Endothelial cell of umbilical vein (primary cell): Measurements from ENCODE around the gene PPP1CA. TPM values are rescaled to one million over a fixed set of nuclear protein-coding genes. Genes with fewer than 3 reads are reported as not detected.

Experiments used
- BruUV-seq: library from RNA; stranded (reverse); fragments of 400-500 nt; replicated peaks from 2 replicates; lab custom pipeline; 2021; lab: Mats Ljungman, UMichigan
- CTCF ChIA-PET: fragments of 300-600, 350-600 bp; sonication (Branson Sonifier 250); formaldehyde crosslinking; loops from one replicate; lab custom pipeline; 2021; ENCODE audit warnings: antibody characterized with exemption, inconsistent platforms; lab: Charles Lee
- POLR2A ChIA-PET: fragments of 300-600, 350-600 bp; sonication (Branson Sonifier 250); formaldehyde crosslinking; loops from one replicate; lab custom pipeline; 2021; ENCODE audit warnings: antibody characterized with exemption, inconsistent platforms; lab: Charles Lee
- DNase-seq: peaks from one replicate; pipeline ENCODE4 v3.0.0-alpha.2; 2011; ENCODE audit warnings: low read depth, low spot score
- FAIRE-seq: peaks from 2 replicates; lab custom pipeline; 2011; peaks lifted over from hg19 to GRCh38; lab: Jason Lieb, UNC
- H2AFZ ChIP-seq: 2 replicates; pipeline ENCODE4 v1.6.0; 2012; ENCODE audit warnings: low read depth, low read length, control low read depth, inconsistent platforms
- H3K27ac ChIP-seq: 2 replicates; pipeline ENCODE4 v1.5.1; 2011; ENCODE audit warnings: low read depth, mild to moderate bottlenecking, control low read depth, low read length, moderate library complexity; ENCODE audit not compliant: insufficient read depth
- H3K27me3 ChIP-seq, 2 experiments: 2 replicates each; pipeline versions ENCODE4 v1.6.0 to v1.6.1; 2011; ENCODE audit warnings: low read length in 2 of 2, mixed read lengths in 1 of 2; ENCODE audit not compliant: control insufficient read depth in 2 of 2, insufficient read depth in 2 of 2
- H3K36me3 ChIP-seq, 2 experiments: 2 replicates in 1 of 2; 3 replicates in 1 of 2; pipeline ENCODE4 v1.5.1; 2011; ENCODE audit warnings: low read length in 2 of 2, mild to moderate bottlenecking in 1 of 2, moderate library complexity in 1 of 2; ENCODE audit not compliant: control insufficient read depth in 2 of 2, insufficient read depth in 2 of 2; ENCODE audit errors: extremely low read depth in 1 of 2
- H3K4me1 ChIP-seq: 3 replicates; pipeline ENCODE4 v1.5.1; 2011; ENCODE audit warnings: mild to moderate bottlenecking, low read length; ENCODE audit not compliant: control insufficient read depth, insufficient read depth; ENCODE audit errors: extremely low read depth
- H3K4me2 ChIP-seq: 2 replicates; pipeline ENCODE4 v1.6.1; 2011; ENCODE audit warnings: low read length, control low read depth, mixed read lengths; ENCODE audit not compliant: insufficient read depth
- H3K4me3 ChIP-seq, 3 experiments: fragments of 200-600 bp in 1 of 3; sonication (generic), shearing (Covaris generic) in 1 of 3; replicated peaks in 1 of 3; 2 replicates each; pipeline ENCODE4 v1.5.1; 2011 to 2016; ENCODE audit warnings: control low read depth in 3 of 3, low read length in 3 of 3, mild to moderate bottlenecking in 2 of 3, inconsistent platforms in 1 of 3, low read depth in 1 of 3, moderate library complexity in 1 of 3; ENCODE audit not compliant: insufficient read depth in 1 of 3
- H3K79me2 ChIP-seq: 2 replicates; pipeline ENCODE4 v1.6.0; 2012; ENCODE audit warnings: low read length, inconsistent platforms; ENCODE audit not compliant: control insufficient read depth, insufficient read depth
- H3K9ac ChIP-seq: replicated peaks from 2 replicates; pipeline ENCODE3; 2011; ENCODE audit warnings: low read length, control low read depth; ENCODE audit not compliant: insufficient read depth; ENCODE audit errors: extremely low read depth
- H3K9me1 ChIP-seq: replicated peaks from 3 replicates; pipeline ENCODE4 v1.6.0; 2011; ENCODE audit warnings: mild to moderate bottlenecking, low read length; ENCODE audit not compliant: control insufficient read depth, insufficient read depth; ENCODE audit errors: extremely low read depth
- H3K9me3 ChIP-seq: replicated peaks from 2 replicates; pipeline ENCODE4 v1.5.1; 2012; ENCODE audit warnings: low read length, inconsistent platforms; ENCODE audit not compliant: control insufficient read depth, insufficient read depth
- H4K20me1 ChIP-seq: replicated peaks from 2 replicates; pipeline ENCODE3; 2011; ENCODE audit warnings: mild to moderate bottlenecking, low read length; ENCODE audit not compliant: control insufficient read depth, insufficient read depth; ENCODE audit errors: extremely low read depth
- EZH2 ChIP-seq: IDR thresholded peaks from 2 replicates; pipeline ENCODE4 v1.6.1; 2012; ENCODE audit warnings: borderline replicate concordance, low read depth, mild to moderate bottlenecking, moderate library complexity, low read length, inconsistent platforms; ENCODE audit not compliant: severe bottlenecking
- FOS ChIP-seq: IDR thresholded peaks from 2 replicates; pipeline ENCODE4 v1.6.1; 2011; ENCODE audit warnings: mild to moderate bottlenecking, low read length, moderate library complexity, borderline replicate concordance; ENCODE audit not compliant: insufficient read depth
- GATA2 ChIP-seq: IDR thresholded peaks from 2 replicates; pipeline ENCODE4 v1.7.0; 2011; ENCODE audit warnings: low read depth, mild to moderate bottlenecking, moderate library complexity, mixed read lengths, low read length; ENCODE audit not compliant: insufficient read length, insufficient read depth
- JUN ChIP-seq: IDR thresholded peaks from 2 replicates; pipeline ENCODE4 v1.6.1; 2011; ENCODE audit warnings: borderline replicate concordance, low read depth; ENCODE audit not compliant: insufficient read length, insufficient read depth
- MYC ChIP-seq: IDR thresholded peaks from one replicate; pipeline ENCODE4 v1.6.1; 2011; ENCODE audit warnings: mild to moderate bottlenecking, low read depth, low read length
- POLR2A ChIP-seq: IDR thresholded peaks from 2 replicates; pipeline ENCODE4 v1.6.1; 2012; ENCODE audit warnings: low read depth, mild to moderate bottlenecking, control low read depth, low read length
- POLR2AphosphoS5 ChIP-seq: IDR thresholded peaks from 2 replicates; pipeline ENCODE4 v1.6.1; 2012; ENCODE audit warnings: low read depth, mild to moderate bottlenecking, control low read depth, low read length, moderate library complexity; ENCODE audit not compliant: insufficient read depth
- dilution Hi-C: fragments of 300-500 bp; cut with MboI; formaldehyde crosslinking; loops from one replicate; pipeline ENCODE4 v1.15.0; 2019; ENCODE audit warnings: low sequenced_read_pairs; ENCODE audit not compliant: extremely low pct_ligation_motif_present
- intact Hi-C: fragments of 100-400 bp; cut with micrococcal nuclease; formaldehyde crosslinking; loops from one replicate; pipeline ENCODE4 v1.10.0; 2022
- polyA plus RNA-seq, 4 experiments: library from polyadenylated mRNA; depleted of rRNA in 3 of 4; stranded (reverse) in 3 of 4; unstranded in 1 of 4; fragments of >200 nt; gene quantifications; 2 replicates each; pipeline versions ENCODE4 v1.2.1 to v1.2.3, GENCODE V29; 2011 to 2012; ENCODE audit warnings: missing spikeins in 1 of 4
- total RNA-seq: library from RNA; stranded (reverse); gene quantifications from 2 replicates; pipeline ENCODE4 v1.2.3, GENCODE V29; 2021
- TF ChIP-seq, protein P1 (sequence below): IDR thresholded peaks from 2 replicates; pipeline ENCODE4 v1.6.1; 2011; ENCODE audit not compliant: insufficient read depth, insufficient read length
- TF ChIP-seq, protein P2 (sequence below), 2 donors: IDR thresholded peaks; 1 replicate in 1 of 2; 2 replicates in 1 of 2; pipeline ENCODE4 v1.5.1; 2011; ENCODE audit warnings: low read length in 2 of 2, mild to moderate bottlenecking in 2 of 2, moderate library complexity in 2 of 2, control low read depth in 1 of 2, inconsistent platforms in 1 of 2, low read depth in 1 of 2; ENCODE audit not compliant: insufficient read depth in 1 of 2; ENCODE audit errors: extremely low read depth in 1 of 2

The PPP1CA gene
- total and polyA plus RNA-seq, 2 donors (not counting 3 experiments of a cell fraction or from before 2014, with no cell fraction given) = 192 to 419 TPM

DNA sequence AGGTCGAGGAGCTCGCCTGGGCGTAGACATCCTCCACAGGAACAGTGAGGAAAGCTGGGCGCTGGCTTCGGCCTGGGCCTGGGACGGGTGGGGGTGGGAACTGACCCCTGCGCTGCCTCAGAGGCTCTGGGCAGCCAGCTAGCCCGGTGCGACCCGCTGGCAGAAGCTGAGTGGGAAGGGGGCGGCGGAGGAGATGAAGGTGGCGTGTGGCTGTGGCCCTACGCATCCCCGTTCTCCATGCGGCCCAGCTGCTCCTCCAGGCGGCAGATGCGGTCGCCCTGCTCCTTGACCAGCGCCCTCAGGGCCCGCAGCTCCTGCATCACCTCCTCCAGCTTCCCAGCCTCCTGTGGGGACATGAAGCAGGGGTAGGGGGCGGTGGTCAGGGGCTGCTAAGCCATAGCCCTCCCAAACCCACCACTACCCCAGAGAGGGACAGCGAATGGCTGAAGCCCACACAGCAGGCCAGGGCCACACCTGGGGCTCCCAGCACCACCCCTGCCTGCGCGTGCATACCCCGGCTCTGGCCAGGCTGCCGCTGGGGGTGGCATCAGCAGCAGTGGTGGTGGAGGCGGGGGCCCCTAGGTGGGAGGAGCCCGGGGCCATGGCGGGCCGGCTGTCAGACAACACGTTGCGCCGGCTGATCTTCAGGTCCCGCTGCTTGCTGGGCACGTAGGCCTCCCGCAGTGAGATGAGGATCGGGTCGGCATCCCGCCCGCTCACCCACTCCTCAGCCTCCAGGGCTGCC lies 36.7 kb upstream of the PPP1CA start:
- Histone ChIP-seq H2AFZ (no peak overlapping the region), H3K36me3 (peaks cover 0 to 37% of the 10 kb centered on the region in 2 experiments), H3K9me3 (no peaks in the 10 kb centered on the region), H3K4me2 (no peak overlapping the region), H3K4me3 (no peak overlapping the region), H3K27me3 (no peaks in the 10 kb centered on the region), H3K9ac (no peak overlapping the region), H3K4me1 (peaks cover 6% of the 10 kb centered on the region), H3K9me1 (no peaks in the 10 kb centered on the region), H4K20me1 (no peaks in the 10 kb centered on the region), H3K27ac (no peak overlapping the region), H3K79me2 (peaks cover 11% of the 10 kb centered on the region)
- CTCF ChIA-PET = interaction anchor here (1.0 to 1.6 kb wide), 3 partner anchors 37 to 46 kb away, joined by 3 to 9 read pairs (median 5); partner anchors contain the start of genes PPP1CA and RAD9A
- intact Hi-C loops (no loop called here), dilution Hi-C loops (no loop called here)
- TF ChIP-seq, protein P1, sequence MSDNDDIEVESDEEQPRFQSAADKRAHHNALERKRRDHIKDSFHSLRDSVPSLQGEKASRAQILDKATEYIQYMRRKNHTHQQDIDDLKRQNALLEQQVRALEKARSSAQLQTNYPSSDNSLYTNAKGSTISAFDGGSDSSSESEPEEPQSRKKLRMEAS = no peak
- TF ChIP-seq POLR2A (peak; percentile 36), POLR2AphosphoS5 (peak; percentile 12)
- no peak for FAIRE-seq
- no TSS peak for BruUV-seq
- POLR2A ChIA-PET = no interaction called here
- no peak for DNase-seq

DNA sequence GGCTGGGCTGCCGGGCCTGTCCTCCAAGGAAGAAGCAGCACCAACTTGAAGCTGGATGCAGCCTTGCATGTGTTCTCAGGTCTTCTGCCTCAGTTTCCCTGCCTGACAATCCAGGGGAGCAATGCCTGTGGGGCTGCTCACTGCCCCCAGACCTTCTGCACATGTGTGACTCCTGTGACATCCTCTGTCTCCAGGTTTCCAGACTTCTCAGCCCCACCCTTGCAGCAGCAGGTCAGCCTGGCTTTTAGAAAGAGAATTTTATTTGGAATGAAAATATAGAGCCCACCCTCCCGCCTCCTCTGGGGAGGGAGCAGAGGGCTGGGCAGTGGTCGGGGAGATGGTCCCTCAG lies 36.1 kb upstream of the PPP1CA start:
- DNase-seq (no peak), FAIRE-seq (no peak)
- BruUV-seq = no TSS peak
- H3K4me2 ChIP-seq = no peak overlapping the region
- no peaks in the 10 kb centered on the region for H3K27me3 ChIP-seq
- dilution Hi-C loops = no loop called here
- H4K20me1 ChIP-seq = no peaks in the 10 kb centered on the region
- H3K4me1 ChIP-seq = peaks cover 6% of the 10 kb centered on the region
- ChIA-PET POLR2A (no interaction called here), CTCF (interaction anchor here (1.6 kb wide), 1 partner anchor 36 kb away, joined by 9 read pairs; the partner anchor contains the start of gene PPP1CA)
- H3K79me2 ChIP-seq = peaks cover 8% of the 10 kb centered on the region
- intact Hi-C loops = no loop called here
- H3K4me3 ChIP-seq = no peak overlapping the region
- no peaks in the 10 kb centered on the region for H3K9me1 ChIP-seq
- H3K27ac ChIP-seq = no peak overlapping the region
- TF ChIP-seq EZH2 (no peak), JUN (no peak), FOS (no peak), GATA2 (no peak), MYC (no peak), POLR2AphosphoS5 (no peak), POLR2A (no peak)
- TF ChIP-seq, protein P1 = no peak
- TF ChIP-seq, protein P2, sequence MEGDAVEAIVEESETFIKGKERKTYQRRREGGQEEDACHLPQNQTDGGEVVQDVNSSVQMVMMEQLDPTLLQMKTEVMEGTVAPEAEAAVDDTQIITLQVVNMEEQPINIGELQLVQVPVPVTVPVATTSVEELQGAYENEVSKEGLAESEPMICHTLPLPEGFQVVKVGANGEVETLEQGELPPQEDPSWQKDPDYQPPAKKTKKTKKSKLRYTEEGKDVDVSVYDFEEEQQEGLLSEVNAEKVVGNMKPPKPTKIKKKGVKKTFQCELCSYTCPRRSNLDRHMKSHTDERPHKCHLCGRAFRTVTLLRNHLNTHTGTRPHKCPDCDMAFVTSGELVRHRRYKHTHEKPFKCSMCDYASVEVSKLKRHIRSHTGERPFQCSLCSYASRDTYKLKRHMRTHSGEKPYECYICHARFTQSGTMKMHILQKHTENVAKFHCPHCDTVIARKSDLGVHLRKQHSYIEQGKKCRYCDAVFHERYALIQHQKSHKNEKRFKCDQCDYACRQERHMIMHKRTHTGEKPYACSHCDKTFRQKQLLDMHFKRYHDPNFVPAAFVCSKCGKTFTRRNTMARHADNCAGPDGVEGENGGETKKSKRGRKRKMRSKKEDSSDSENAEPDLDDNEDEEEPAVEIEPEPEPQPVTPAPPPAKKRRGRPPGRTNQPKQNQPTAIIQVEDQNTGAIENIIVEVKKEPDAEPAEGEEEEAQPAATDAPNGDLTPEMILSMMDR (IDR thresholded peaks at IDR 0.05; ENCODE audit: extremely low read depth in 1 of 2, insufficient read depth in 1 of 2, low read depth in 1 of 2, low read length in 2 of 2) = no peak
- peaks cover 0 to 43% of the 10 kb centered on the region in 2 experiments for H3K36me3 ChIP-seq
- no peaks in the 10 kb centered on the region for H3K9me3 ChIP-seq
- no peak overlapping the region for H2AFZ ChIP-seq
- H3K9ac ChIP-seq = no peak overlapping the region
